HG03097 (cell line): ENCODE data around the gene KCNK7.

Experiments used
- ATAC-seq: cut with Tn5 transposase; IDR thresholded peaks from one replicate; pipeline ENCODE4 v1.9.1; 2021; ENCODE audit not compliant: unreplicated experiment, low FRiP score

The KCNK7 gene

GRCh38 chr11:65545853-65546216, 49.8 kb downstream of the KCNK7 start:
- ATAC-seq: no peak
